Measurements from ENCODE around the gene LRRC61.

Gene LRRC61

DNA sequence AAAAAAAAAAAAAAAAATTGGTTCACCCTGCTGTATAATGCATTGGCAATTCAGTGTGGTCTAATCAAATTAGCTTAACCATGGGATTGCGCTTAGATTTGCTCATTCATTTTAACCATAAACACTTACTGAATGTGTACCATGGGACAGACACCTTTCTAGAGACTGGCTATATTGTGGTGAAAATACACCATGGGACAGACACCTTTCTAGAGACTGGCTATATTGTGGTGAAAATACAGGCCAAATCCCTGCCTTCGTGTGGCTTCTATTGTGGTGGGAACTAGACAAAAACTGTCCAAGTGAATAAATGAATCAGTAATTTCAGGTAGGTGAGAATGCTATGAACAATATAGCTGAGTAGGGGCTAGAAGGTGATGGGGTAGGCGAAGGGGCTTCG, 35.3 kb downstream of the LRRC61 start:
- no peak for DNase-seq

GRCh38 chr7:150358988-150359621, 36.0 kb downstream of the LRRC61 start:
- DNase-seq = no peak

DNA sequence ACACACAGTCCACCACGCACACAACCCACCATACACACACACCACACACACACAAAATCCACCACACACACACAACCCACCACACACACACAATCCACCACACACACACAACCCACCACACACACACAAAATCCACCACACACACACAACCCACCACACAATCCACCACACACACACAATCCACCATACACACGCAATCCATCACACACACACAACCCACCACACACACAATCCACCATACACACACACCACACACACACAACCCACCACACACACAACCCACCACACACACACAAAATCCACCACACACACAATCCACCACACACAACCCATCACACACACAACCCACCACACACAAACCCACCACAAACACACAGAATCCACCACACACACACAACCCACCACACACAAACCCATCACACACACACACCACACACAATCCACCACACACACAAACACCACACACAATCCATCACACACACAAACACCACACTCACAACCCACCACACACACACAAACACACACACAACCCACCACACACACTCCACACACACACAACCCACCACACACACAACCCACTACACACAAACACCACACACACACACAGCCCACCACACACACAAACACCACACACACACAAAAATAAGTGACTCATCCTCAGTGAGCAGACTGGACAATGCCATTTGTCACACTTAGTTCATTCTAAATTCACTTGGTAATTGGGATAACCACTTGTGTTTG, 36.6 kb downstream of the LRRC61 start:
- DNase-seq = no peak

DNA sequence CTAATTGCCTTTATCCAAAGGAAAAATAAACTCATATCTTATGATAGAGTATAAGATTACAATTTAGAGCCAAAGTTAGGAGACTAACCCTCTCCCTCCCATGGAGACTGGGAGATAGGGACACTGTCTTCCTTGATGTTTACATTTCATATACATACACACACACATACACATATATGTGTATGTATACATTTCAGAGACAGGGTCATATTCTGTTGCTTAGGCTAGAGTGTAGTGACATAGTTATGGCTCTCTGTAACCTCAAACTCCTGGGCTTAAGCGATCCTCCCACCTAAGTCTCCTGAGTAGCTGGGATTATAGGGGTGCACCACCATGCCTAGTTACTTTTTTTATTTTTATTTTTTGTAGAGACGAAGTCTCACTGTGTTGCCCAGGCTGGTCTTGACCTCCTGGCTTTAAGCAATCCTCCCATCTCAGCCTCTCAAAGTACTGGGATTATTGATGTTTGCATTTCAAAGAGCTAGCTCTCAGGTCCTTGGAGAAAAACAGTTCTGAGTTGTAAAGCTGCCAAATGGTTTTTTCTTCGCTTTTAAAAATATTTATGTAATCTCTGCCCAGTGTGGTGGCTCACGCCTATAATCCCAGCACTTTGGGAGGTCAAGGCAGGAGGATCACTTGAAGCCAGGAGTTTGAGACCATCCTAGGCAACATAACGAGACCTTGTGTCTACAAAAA, 37.4 kb downstream of the LRRC61 start:
- no peak for DNase-seq

- DNase-seq = no peak
These were observed 38.2 kb downstream of the LRRC61 start for GRCh38 chr7:150361402-150361801.

GRCh38 chr7:150361807-150362621, 38.9 kb downstream of the LRRC61 start:
- no peak for DNase-seq

- DNase-seq = no peak
These were observed 40.2 kb downstream of the LRRC61 start for GRCh38 chr7:150363370-150363769.

DNA sequence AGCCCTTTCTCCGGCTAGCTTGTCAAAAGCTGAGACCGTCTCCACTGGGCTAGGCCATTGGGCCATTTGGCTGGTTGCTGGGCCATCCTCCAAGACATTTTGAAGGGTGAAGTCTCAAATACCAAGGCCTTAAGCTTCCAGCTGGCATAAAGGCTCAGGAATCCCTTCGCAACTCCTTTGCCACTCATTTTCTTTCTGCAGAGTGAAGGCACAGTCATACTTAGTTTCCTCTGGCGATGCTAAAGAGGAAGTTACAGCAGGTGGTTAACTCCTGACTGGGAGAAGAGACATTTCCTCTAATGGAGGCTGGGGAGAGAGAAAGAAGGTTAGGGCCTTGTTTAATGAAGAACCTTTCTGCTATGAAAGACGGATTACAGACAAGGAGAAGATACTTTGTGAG, 40.7 kb downstream of the LRRC61 start:
- no peak for DNase-seq

- no peak for DNase-seq
These were observed 42.0 kb downstream of the LRRC61 start for GRCh38 chr7:150365194-150365593.

DNA sequence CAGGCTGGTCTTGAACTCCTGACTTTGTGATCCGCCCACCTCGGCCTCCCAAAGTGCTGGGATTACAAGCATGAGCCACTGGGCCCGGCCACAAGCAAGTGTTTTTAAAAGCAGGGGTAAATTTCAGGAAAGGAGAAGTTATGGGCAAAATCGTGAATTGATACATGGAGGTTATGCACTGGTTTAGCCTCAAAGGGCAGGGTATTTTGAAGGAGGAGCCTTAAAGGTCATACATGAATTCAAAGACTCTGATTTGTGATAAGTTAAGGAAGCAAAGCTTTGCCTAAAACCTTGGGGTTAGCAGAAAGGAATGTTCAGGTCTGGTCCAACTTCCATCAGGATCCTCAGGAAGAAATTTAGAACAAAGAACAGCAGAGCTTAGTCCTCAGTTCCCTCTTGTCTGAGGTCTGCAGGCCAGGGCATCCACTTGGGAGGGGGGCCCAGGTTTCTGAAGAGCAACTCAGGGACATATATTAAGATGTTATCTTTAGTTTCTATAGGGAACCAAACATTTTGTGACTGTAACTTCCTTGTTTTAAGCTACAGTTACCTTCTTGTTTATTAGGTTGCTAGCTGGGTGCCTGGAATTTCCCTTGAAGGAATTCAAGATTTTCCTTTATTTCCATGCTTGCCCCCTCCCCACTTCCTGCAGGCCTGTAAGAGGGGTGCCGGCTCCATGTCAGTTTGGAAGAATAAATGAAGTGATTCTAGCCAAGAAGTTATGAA, 42.7 kb downstream of the LRRC61 start:
- no peak for DNase-seq

- DNase-seq = no peak
These were observed 44.5 kb downstream of the LRRC61 start for GRCh38 chr7:150367677-150368095.

DNA sequence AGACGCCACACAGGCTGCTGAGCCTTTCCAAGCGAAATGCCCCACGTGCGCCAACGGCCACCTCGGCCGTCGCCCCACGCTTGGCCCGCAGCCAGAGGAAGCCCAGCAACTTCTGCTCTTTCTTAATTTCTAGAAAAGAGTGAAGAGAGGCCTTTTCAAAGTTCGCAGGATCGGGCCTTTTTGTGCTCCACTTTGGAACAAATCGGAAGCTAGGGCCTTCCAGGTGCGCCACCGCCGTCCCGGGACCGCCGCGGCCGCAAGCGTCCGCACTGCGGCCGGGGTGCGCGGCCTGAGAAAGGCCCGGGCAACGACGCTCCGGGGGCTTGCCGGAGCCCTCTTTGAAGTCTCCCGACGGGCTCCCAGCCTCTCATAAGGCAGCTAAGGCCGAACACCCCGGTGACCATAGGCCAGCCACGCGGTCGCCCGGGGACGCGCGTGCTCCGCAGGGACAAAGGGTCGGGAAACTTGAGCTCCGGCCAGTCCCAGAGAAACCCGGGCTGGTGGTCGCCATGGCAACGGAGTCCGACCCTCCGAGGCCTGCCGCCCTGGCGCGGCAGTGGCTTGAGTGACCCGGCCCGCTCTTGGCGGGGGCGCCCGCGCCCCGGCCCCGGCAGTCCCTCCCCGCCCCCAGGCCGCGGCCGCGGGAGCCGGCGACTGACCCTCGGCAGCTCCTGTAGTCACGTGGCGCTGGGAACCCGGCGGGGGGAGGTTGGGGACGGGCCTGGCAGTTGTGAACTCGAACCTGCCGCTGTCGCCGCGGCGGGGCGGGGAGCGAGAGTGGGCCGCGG, 45.1 kb downstream of the LRRC61 start, which contains the start of gene REPIN1:
Gene REPIN1, plus strand, starts transcription at position 727 of the 788 bp plus-strand sequence. CDS start 890 bp downstream, outside the sequence.
- peak; percentile 87 for DNase-seq

DNA sequence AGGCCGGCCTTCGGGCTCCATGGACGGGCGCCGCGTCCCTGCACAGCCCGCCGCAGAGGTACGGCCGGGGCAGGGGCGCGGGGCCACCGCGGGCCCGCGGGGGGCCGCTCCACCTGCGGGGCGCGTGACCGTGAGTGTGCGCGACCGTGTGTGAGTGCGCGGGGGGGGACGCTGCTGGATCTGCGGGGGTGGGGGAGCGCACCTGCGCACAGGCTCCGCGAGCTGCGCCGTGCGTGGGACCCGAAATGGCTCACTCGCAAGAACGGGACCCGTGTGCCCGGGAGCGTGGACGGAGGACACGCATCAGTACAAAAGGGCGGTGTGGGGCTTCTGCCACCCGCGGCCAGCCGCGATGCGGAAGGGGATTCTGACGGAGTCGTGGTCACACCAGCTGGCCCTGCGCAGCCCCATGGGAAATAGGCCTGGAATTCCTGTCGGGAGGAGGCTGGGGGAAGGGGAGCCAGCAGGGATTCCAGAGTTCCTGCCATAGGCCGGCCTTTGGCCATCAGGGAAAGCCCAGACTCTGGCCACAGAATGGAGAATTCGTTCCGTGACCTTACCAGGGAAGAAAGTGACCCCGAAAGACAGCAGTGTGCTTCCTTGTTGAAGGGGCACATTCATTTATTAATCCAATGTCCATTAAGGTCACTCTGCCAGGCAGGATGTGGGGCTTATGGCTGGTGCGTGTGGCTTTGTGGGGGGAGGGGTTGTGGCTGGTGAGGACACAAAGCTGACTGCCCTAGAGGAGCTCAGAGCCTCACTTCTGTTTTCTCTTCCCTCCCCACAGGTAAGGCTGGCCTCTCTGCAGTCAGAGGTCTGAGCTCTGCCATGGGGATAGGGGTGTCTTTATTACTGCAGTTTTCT, 46.0 kb downstream of the LRRC61 start:
- peak; percentile 56 for DNase-seq

DNA sequence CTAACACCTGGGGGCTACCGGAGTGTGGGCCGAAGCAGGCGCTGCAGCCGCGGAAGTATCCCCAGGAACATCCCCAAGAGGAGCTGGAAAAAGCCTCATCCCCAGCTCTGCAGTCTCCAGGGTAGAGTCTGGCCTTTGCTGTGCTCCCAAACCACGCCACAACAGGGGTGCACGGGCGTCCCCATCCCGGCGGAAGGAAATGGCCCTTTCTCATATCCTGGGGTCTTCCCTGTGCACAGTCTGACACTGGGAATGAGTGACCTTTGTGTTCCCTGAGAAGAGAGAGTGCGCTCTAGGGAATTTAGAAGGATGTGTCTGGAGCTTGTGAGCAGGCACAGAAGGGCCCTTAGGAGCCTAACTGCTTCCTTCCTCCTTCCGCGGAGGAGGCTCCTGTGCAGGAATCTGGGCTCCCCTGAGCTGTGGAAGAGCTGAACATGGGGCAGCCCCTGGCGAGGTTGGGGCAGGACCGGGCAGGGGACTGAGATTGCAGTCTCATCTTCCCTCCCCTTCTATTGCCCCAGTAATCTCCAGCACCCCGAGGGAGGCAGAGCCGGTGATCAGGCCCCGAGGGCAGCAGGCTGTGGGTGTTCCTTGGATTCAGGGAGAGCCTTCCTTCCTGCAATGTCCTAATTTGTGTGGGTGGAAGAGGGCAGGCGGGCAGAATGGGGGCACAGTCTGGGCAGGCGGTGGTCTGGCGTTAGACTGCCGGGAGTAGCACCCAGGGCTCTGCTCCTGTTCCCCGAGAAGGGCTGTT, 46.8 kb downstream of the LRRC61 start:
- no peak for DNase-seq

DNA sequence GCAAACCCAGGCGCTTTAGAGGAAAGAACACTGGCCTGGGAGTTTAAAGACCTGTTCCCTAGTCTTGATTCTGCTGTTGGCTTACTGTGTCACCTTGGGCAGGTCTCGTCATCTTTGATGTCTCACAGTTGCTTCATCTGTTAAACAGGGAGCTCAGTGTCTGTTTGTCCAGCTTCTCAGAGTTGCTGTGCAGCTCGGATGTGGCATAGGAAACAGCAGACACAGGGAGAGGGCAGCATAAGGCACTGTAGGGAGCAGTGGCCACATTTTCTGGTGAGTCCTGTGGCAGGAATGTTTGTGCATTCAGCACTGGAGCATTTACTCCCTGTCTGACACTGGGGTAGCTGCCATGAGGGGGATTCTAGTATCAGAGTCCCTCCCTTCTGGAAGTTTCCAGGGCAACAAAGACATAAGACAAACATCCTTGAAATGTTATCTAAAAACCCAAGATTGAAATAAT, 47.5 kb downstream of the LRRC61 start:
- no peak for DNase-seq

DNA sequence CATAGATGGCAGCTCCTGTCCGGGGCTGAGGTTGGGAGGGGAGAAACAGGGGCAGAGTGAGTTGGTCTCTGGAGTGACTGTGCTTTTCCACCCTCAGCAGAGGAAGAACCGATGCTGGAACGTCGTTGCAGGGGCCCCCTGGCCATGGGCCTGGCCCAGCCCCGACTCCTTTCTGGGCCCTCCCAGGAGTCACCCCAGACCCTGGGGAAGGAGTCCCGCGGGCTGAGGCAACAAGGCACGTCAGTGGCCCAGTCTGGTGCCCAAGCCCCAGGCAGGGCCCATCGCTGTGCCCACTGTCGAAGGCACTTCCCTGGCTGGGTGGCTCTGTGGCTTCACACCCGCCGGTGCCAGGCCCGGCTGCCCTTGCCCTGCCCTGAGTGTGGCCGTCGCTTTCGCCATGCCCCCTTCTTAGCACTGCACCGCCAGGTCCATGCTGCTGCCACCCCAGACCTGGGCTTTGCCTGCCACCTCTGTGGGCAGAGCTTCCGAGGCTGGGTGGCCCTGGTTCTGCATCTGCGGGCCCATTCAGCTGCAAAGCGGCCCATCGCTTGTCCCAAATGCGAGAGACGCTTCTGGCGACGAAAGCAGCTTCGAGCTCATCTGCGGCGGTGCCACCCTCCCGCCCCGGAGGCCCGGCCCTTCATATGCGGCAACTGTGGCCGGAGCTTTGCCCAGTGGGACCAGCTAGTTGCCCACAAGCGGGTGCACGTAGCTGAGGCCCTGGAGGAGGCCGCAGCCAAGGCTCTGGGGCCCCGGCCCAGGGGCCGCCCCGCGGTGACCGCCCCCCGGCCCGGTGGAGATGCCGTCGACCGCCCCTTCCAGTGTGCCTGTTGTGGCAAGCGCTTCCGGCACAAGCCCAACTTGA, 48.2 kb downstream of the LRRC61 start:
- no peak for DNase-seq

GRCh38 chr7:150371996-150372270, 48.8 kb downstream of the LRRC61 start:
- no peak for DNase-seq

- no peak for DNase-seq
These were observed 49.3 kb downstream of the LRRC61 start for GRCh38 chr7:150372271-150373048.

All from activated CD4-positive, alpha-beta T cell treated with anti-CD3 and anti-CD28 coated beads for 48 hours (primary cell).